PC-3 (cell line): ENCODE measurements around the gene SYPL1. TPM values are rescaled to one million over a fixed set of nuclear protein-coding genes. Genes with fewer than 3 reads are reported as not detected.
A peak's percentile ranks its signal among the peaks of the same experiment; 100 is the strongest.

Experiments
- ATAC-seq: fragments of 200-7000 bp; cut with Tn5 transposase; 2 replicates; pipeline ENCODE4 v1.9.1; 2020; ENCODE audit warnings: mild to moderate bottlenecking, moderate library complexity
- BruUV-seq: library from RNA; stranded (reverse); fragments of 400-500 nt; replicated peaks from 2 replicates; lab custom pipeline; 2021; lab: Mats Ljungman, UMichigan
- CTCF ChIA-PET: fragments of 300-600 bp; sonication (Branson Sonifier 250); formaldehyde crosslinking; loops from one replicate; lab custom pipeline; 2022; ENCODE audit warnings: antibody characterized with exemption; lab: Charles Lee
- POLR2A ChIA-PET: fragments of 300-600 bp; sonication (Branson Sonifier 250); formaldehyde crosslinking; loops from one replicate; lab custom pipeline; 2022; ENCODE audit warnings: antibody characterized with exemption; ENCODE audit not compliant: unreplicated experiment; lab: Charles Lee
- DNase-seq: peaks from one replicate; pipeline ENCODE4 v3.0.0-alpha.2; 2015
- H2AFZ ChIP-seq: fragments of 300-600 bp; sonication (generic); 2 replicates; pipeline ENCODE4 v1.6.0; 2016; ENCODE audit warnings: antibody characterized with exemption, low read length
- H3F3A ChIP-seq: fragments of 300-600 bp; sonication (generic); one replicate; pipeline ENCODE4 v1.6.0; 2017; ENCODE audit warnings: antibody characterized with exemption, low read length, control low read depth, mild to moderate bottlenecking; ENCODE audit not compliant: unreplicated experiment
- H3K27ac ChIP-seq: fragments of 300-600 bp; sonication (generic); 2 replicates; pipeline ENCODE4 v1.5.1; 2016; ENCODE audit warnings: mild to moderate bottlenecking, low read length
- H3K27me3 ChIP-seq: fragments of 300-600 bp; sonication (generic); 2 replicates; pipeline ENCODE4 v1.6.1; 2016; ENCODE audit warnings: low read length, mixed read lengths
- H3K36me3 ChIP-seq: fragments of 300-600 bp; sonication (generic); 2 replicates; pipeline ENCODE4 v1.6.1; 2016; ENCODE audit warnings: low read depth, mixed run types, low read length, mixed read lengths
- H3K4me1 ChIP-seq: fragments of 300-600 bp; sonication (generic); 2 replicates; pipeline ENCODE4 v1.5.1; 2016; ENCODE audit warnings: low read length; ENCODE audit not compliant: insufficient read depth
- H3K4me2 ChIP-seq: fragments of 300-600 bp; sonication (generic); 2 replicates; pipeline ENCODE4 v1.6.0; 2016; ENCODE audit warnings: low read length
- H3K4me3 ChIP-seq: fragments of 300-600 bp; sonication (generic); 2 replicates; pipeline ENCODE4 v1.5.1; 2016; ENCODE audit warnings: mild to moderate bottlenecking, low read length, mixed read lengths
- H3K79me2 ChIP-seq: fragments of 300-600 bp; sonication (generic); 2 replicates; pipeline ENCODE4 v1.6.1; 2017; ENCODE audit warnings: low read length, mixed read lengths
- H3K9ac ChIP-seq: fragments of 300-600 bp; sonication (generic); 2 replicates; pipeline ENCODE4 v1.6.0; 2016; ENCODE audit warnings: mild to moderate bottlenecking, low read length
- H3K9me2 ChIP-seq: fragments of 300-600 bp; sonication (generic); replicated peaks from 2 replicates; pipeline ENCODE4 v1.6.1; 2016; ENCODE audit warnings: mixed run types, low read length, mixed read lengths
- H3K9me3 ChIP-seq: fragments of 300-600 bp; sonication (generic); 2 replicates; pipeline ENCODE4 v1.6.1; 2016; ENCODE audit warnings: low read length, mixed read lengths
- H4K20me1 ChIP-seq: fragments of 300-600 bp; sonication (generic); 2 replicates; pipeline ENCODE4 v1.6.1; 2016; ENCODE audit warnings: low read length, mixed read lengths
- CTCF ChIP-seq: fragments of 300-600 bp; sonication (generic); conservative IDR thresholded peaks from 2 replicates; pipeline ENCODE4 v1.5.1; 2017; ENCODE audit warnings: antibody characterized with exemption, low read depth, mild to moderate bottlenecking, low read length
- EZH2 ChIP-seq: fragments of 300-600 bp; sonication (generic); IDR thresholded peaks from one replicate; pipeline ENCODE4 v1.6.1; 2017; ENCODE audit warnings: antibody characterized with exemption, mild to moderate bottlenecking, low read length; ENCODE audit not compliant: unreplicated experiment
- EZH2phosphoT487 ChIP-seq: fragments of 300-600 bp; sonication (generic); IDR thresholded peaks from 2 replicates; pipeline ENCODE4 v1.6.1; 2018; ENCODE audit warnings: mild to moderate bottlenecking, antibody characterized with exemption, low read length, borderline replicate concordance
- intact Hi-C: fragments of 100-400 bp; cut with micrococcal nuclease; formaldehyde crosslinking; loops from 2 replicates; pipeline ENCODE4 v1.9.0; 2023
- total RNA-seq: library from RNA; depleted of rRNA; stranded (reverse); fragments of >200 nt; gene quantifications from 2 replicates; pipeline ENCODE4 v1.2.3, GENCODE V29; 2014

Gene SYPL1
- total RNA-seq, 1 experiment from 2014 or later = 45.9 TPM

- Histone ChIP-seq H3F3A (peaks cover 6% of the 10 kb centered on the region), H3K36me3 (no peaks in the 10 kb centered on the region), H3K4me2 (peak overlapping the region; percentile 8; the same call in 1 of the 2 replicates), H3K27me3 (no peaks in the 10 kb centered on the region), H3K9me3 (no peaks in the 10 kb centered on the region), H3K27ac (0 out of 2 replicates have a peak overlapping the region, but pooled peaks have one; percentile 6), H3K9ac (no peak overlapping the region), H3K79me2 (no peaks in the 10 kb centered on the region), H4K20me1 (no peaks in the 10 kb centered on the region), H2AFZ (0 out of 2 replicates have a peak overlapping the region, but pooled peaks have one; percentile 10), H3K4me1 (peaks cover 68% of the 10 kb centered on the region), H3K4me3 (no peak overlapping the region), H3K9me2 (no peaks in the 10 kb centered on the region)
- DNase-seq (peak; percentile 22), ATAC-seq (no peak)
- no TSS peak for BruUV-seq
- POLR2A ChIA-PET = no interaction called here
- intact Hi-C loops = no loop called here
- TF ChIP-seq EZH2phosphoT487 (no peak), EZH2 (no peak), CTCF (no peak)
- CTCF ChIA-PET = no interaction called here
Measured at GRCh38 chr7:106062521-106062931, 49.6 kb downstream of the SYPL1 start.

GRCh38 chr7:106062006-106062405, 50.1 kb downstream of the SYPL1 start:
- H3K9me3 ChIP-seq = no peaks in the 10 kb centered on the region
- no peak for TF ChIP-seq CTCF
- TF ChIP-seq EZH2phosphoT487 = no peak
- TF ChIP-seq EZH2 = no peak
- no peaks in the 10 kb centered on the region for H3K27me3 ChIP-seq
- peak overlapping the region; percentile 8; the same call in 1 of the 2 replicates for H3K4me2 ChIP-seq
- no peaks in the 10 kb centered on the region for H3K9me2 ChIP-seq
- peaks cover 73% of the 10 kb centered on the region for H3K4me1 ChIP-seq
- H3K9ac ChIP-seq = no peak overlapping the region
- no peak; the same call in 1 of the 2 replicates for ATAC-seq
- no peaks in the 10 kb centered on the region for H3K36me3 ChIP-seq
- ChIA-PET POLR2A (no interaction called here), CTCF (no interaction called here)
- no peaks in the 10 kb centered on the region for H4K20me1 ChIP-seq
- peak; percentile 43 for DNase-seq
- 0 out of 2 replicates have a peak overlapping the region, but pooled peaks have one; percentile 6 for H3K27ac ChIP-seq
- H3K4me3 ChIP-seq = no peak overlapping the region
- BruUV-seq = no TSS peak
- intact Hi-C loops = no loop called here
- 0 out of 2 replicates have a peak overlapping the region, but pooled peaks have one; percentile 10 for H2AFZ ChIP-seq
- no peaks in the 10 kb centered on the region for H3K79me2 ChIP-seq
- peaks cover 6% of the 10 kb centered on the region for H3F3A ChIP-seq

GRCh38 chr7:106061301-106061979, 50.7 kb downstream of the SYPL1 start:
- H3K36me3 ChIP-seq = no peaks in the 10 kb centered on the region
- peaks cover 68% of the 10 kb centered on the region for H3K4me1 ChIP-seq
- H3K27ac ChIP-seq = no peak overlapping the region
- no TSS peak for BruUV-seq
- ChIA-PET POLR2A (no interaction called here), CTCF (no interaction called here)
- H3K9me2 ChIP-seq = no peaks in the 10 kb centered on the region
- no peaks in the 10 kb centered on the region for H4K20me1 ChIP-seq
- no peak overlapping the region for H3K4me2 ChIP-seq
- H3K9me3 ChIP-seq = no peaks in the 10 kb centered on the region
- ATAC-seq (no peak), DNase-seq (no peak)
- intact Hi-C loops = no loop called here
- no peak overlapping the region for H3K4me3 ChIP-seq
- peaks cover 6% of the 10 kb centered on the region for H3F3A ChIP-seq
- H2AFZ ChIP-seq = no peak overlapping the region
- TF ChIP-seq EZH2 (no peak), EZH2phosphoT487 (no peak), CTCF (no peak)
- H3K9ac ChIP-seq = no peak overlapping the region
- no peaks in the 10 kb centered on the region for H3K27me3 ChIP-seq
- no peaks in the 10 kb centered on the region for H3K79me2 ChIP-seq
